ENCODE results near the gene KLHL29.

DNA sequence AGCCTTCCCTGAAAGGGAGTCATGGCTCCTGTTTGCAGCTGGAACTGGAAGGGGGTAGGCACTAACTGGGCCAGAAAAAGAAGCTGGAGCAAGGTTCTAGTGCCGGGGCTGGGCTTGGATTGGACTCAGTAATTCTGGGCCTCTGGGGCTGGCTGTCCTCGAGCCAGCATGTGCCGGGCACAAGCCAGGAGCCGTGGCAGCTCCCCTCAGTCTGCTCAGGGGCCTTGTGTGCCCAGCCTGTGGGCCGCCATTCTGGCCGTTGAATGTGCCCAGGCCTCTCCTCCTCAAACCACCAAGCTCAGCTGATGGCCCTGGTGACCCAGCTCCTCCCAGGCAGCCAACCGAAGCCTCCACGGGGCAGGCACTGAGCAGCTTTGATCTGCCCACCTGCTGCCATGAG, 119.6 kb downstream of the KLHL29 start:
- TF ChIP-seq CTCF (IDR thresholded peaks at IDR 0.05): no peak
- no peak for TF ChIP-seq POLR2A (IDR thresholded peaks at IDR 0.05)
